SJSA1 (cell line): ENCODE measurements around the gene SHANK3. TPM values are rescaled to one million over a fixed set of nuclear protein-coding genes. Genes with fewer than 3 reads are reported as not detected.

Source experiments
- DNase-seq, 2 experiments: peaks; one replicate each; pipeline ENCODE4 v3.0.0-alpha.2; 2015 to 2020; ENCODE audit warnings: low spot score in 2 of 2, low read depth in 1 of 2
- H3K27ac ChIP-seq: fragments of 250-450 bp; sonication (Bioruptor Pico); 2 replicates; pipeline ENCODE4 v1.5.1; 2020; ENCODE audit warnings: mild to moderate bottlenecking, moderate library complexity
- H3K27me3 ChIP-seq: fragments of 250-450 bp; sonication (Bioruptor Pico); replicated peaks from 2 replicates; pipeline ENCODE4 v1.5.1; 2020; ENCODE audit warnings: mild to moderate bottlenecking, moderate library complexity
- H3K36me3 ChIP-seq: fragments of 250-450 bp; sonication (Bioruptor Pico); 2 replicates; pipeline ENCODE4 v1.5.1; 2020; ENCODE audit warnings: mild to moderate bottlenecking
- H3K4me1 ChIP-seq: fragments of 250-450 bp; sonication (Bioruptor Pico); replicated peaks from 2 replicates; pipeline ENCODE4 v1.6.1; 2021; ENCODE audit warnings: mild to moderate bottlenecking
- H3K4me3 ChIP-seq: fragments of 250-450 bp; sonication (Bioruptor Pico); 2 replicates; pipeline ENCODE4 v1.5.1; 2020; ENCODE audit warnings: mild to moderate bottlenecking
- H3K9me3 ChIP-seq: fragments of 250-450 bp; sonication (Bioruptor Pico); replicated peaks from 2 replicates; pipeline ENCODE4 v1.5.1; 2020; ENCODE audit warnings: mild to moderate bottlenecking
- total RNA-seq: library from RNA; depleted of rRNA; stranded (reverse); fragments of >200 nt; shearing (Covaris generic); gene quantifications from 2 replicates; pipeline ENCODE4 v1.2.3, GENCODE V29; 2014; rRNA removed

SHANK3 gene
- total RNA-seq: 0.22 and 0.53 TPM in 2 replicates

GRCh38 chr22:50672471-50673230, at the start of gene SHANK3:
Gene SHANK3, plus strand, starts transcription at chr22:50672823.
- peaks cover 78% of the 10 kb centered on the region for H3K27me3 ChIP-seq

GRCh38 chr22:50624347-50625130, 48.1 kb upstream of the SHANK3 start:
- H3K36me3 ChIP-seq: peaks cover 9% of the 10 kb centered on the region; the same call in 1 of the 2 replicates
- H3K27me3 ChIP-seq: peaks cover 27% of the 10 kb centered on the region
- no peak for DNase-seq
- H3K27ac ChIP-seq: no peak overlapping the region
- H3K4me1 ChIP-seq: peaks cover 35% of the 10 kb centered on the region
- H3K9me3 ChIP-seq: peaks cover 11% of the 10 kb centered on the region
- H3K4me3 ChIP-seq: no peak overlapping the region

More at GRCh38 chr22:50672471-50673230, at the start of gene SHANK3:
- DNase-seq: no peak
- Histone ChIP-seq H3K9me3 (0 out of 2 replicates have a peak, but pooled peaks cover 2% of the 10 kb centered on the region), H3K27ac (no peak within 1 kb of the TSS), H3K4me1 (no peaks in the 10 kb centered on the region), H3K4me3 (no peak within 1 kb of the TSS), H3K36me3 (no peaks in the 10 kb centered on the region)

DNA sequence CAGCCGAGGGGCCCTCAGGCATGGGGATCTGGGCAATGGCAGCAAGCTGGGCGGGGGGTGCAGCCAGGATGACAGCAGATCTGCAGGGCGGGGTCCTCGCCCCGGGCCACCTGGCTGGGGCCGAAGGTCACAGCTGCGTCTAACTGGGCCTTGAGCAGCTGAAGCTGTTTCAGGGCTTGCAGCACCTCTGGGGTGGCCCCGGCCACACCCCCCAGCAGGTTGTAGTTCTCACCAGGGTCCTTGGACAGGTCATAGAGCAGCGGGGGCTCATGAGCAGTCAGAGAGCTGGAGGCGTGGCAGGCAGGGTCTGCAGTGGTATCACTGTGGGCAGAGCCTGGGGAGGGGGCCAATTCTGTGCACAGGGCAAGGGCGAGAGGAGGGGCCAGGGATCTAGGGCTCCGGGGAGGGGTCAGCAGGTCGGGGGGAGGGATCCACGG, 47.5 kb upstream of the SHANK3 start:
- Histone ChIP-seq H3K27me3 (peaks cover 21% of the 10 kb centered on the region), H3K36me3 (peaks cover 9% of the 10 kb centered on the region; the same call in 1 of the 2 replicates), H3K4me1 (peaks cover 32% of the 10 kb centered on the region), H3K27ac (no peak overlapping the region), H3K4me3 (no peak overlapping the region), H3K9me3 (peaks cover 11% of the 10 kb centered on the region)
- no peak for DNase-seq

GRCh38 chr22:50625568-50626313, 46.9 kb upstream of the SHANK3 start:
- peaks cover 9% of the 10 kb centered on the region; the same call in 1 of the 2 replicates for H3K36me3 ChIP-seq
- no peak overlapping the region for H3K27ac ChIP-seq
- H3K27me3 ChIP-seq: peaks cover 17% of the 10 kb centered on the region
- peaks cover 10% of the 10 kb centered on the region for H3K9me3 ChIP-seq
- no peak for DNase-seq
- peaks cover 28% of the 10 kb centered on the region for H3K4me1 ChIP-seq
- no peak overlapping the region for H3K4me3 ChIP-seq

DNA sequence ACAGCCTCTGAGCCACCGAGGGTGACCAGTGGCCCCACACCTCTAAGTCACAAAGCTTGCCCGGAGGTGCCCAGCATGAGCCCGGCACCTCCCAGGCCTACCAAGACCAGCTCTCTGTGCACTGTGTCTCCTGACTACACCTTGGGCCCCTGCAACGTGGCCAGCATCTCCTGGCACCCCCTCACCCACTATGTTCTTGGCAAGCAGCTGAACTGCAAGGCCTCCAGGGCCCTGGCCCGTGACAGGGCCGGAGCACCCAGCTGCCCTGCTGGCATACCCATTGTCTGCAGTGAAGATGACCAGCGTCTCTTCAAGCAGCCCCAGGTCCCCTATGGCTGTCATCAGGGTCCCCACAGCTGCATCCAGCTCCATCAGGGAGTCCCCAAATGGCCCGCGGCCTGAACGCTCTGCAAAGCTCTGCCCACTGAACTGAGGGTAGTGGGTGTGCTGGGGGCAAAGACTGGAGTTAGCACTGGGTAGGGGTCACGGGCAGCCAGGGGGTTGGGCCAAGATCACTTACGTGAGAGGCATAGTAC, 46.2 kb upstream of the SHANK3 start:
- Histone ChIP-seq H3K4me1 (peaks cover 21% of the 10 kb centered on the region), H3K27me3 (peaks cover 11% of the 10 kb centered on the region), H3K27ac (no peak overlapping the region), H3K36me3 (peaks cover 9% of the 10 kb centered on the region; the same call in 1 of the 2 replicates), H3K4me3 (no peak overlapping the region), H3K9me3 (peaks cover 7% of the 10 kb centered on the region; the same call in 1 of the 2 replicates)
- no peak for DNase-seq

GRCh38 chr22:50626850-50627641, 45.6 kb upstream of the SHANK3 start:
- peaks cover 20% of the 10 kb centered on the region for H3K4me1 ChIP-seq
- peak overlapping the region; percentile 84 for H3K4me3 ChIP-seq
- H3K36me3 ChIP-seq: peaks cover 9% of the 10 kb centered on the region; the same call in 1 of the 2 replicates
- peak in 1 of 2 experiments; percentile 14 for DNase-seq
- H3K27ac ChIP-seq: no peak overlapping the region
- H3K9me3 ChIP-seq: peaks cover 7% of the 10 kb centered on the region; the same call in 1 of the 2 replicates
- peaks cover 4% of the 10 kb centered on the region for H3K27me3 ChIP-seq

- Histone ChIP-seq H3K4me3 (peak within 1 kb of the TSS; percentile 84), H3K36me3 (peaks cover 9% of the 10 kb centered on the region; the same call in 1 of the 2 replicates), H3K9me3 (peaks cover 7% of the 10 kb centered on the region; the same call in 1 of the 2 replicates), H3K4me1 (peaks cover 20% of the 10 kb centered on the region), H3K27me3 (no peaks in the 10 kb centered on the region; the same call in 1 of the 2 replicates), H3K27ac (peak within 1 kb of the TSS; percentile 36)
- DNase-seq: peak; percentile 70 to 86
Observed at GRCh38 chr22:50627642-50628542, 44.7 kb upstream of the SHANK3 start, which contains the start of gene ARSA. Gene ARSA, minus strand, starts transcription at chr22:50628152. Its CDS starts 373 bp downstream, at chr22:50627779.

- DNase-seq: no peak
- peaks cover 7% of the 10 kb centered on the region; the same call in 1 of the 2 replicates for H3K9me3 ChIP-seq
- H3K27ac ChIP-seq: no peak overlapping the region
- H3K27me3 ChIP-seq: peaks cover 5% of the 10 kb centered on the region; the same call in 1 of the 2 replicates
- peaks cover 9% of the 10 kb centered on the region; the same call in 1 of the 2 replicates for H3K36me3 ChIP-seq
- H3K4me1 ChIP-seq: peaks cover 20% of the 10 kb centered on the region
- peak overlapping the region; percentile 84 for H3K4me3 ChIP-seq
Observed at GRCh38 chr22:50628543-50629134, 44.0 kb upstream of the SHANK3 start.

DNA sequence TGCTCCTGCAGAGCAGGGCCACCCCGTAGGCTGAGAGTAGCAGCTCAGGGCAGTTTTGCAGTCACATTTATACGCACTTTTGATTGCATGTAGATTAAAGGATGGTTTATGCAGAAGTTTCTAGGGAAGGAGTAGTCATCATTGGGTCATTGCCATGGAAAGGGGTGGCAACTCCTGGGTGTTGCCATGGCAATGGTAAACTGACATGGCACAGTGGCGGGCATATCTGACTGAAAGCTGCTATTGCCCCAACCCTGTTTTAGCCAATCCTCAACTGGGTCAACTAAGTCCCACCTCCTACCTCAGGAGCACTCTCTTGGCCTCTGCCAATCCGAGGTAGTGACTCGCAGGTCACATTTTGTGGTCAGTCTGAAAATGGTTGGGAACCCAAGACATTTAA, 42.2 kb upstream of the SHANK3 start:
- Histone ChIP-seq H3K4me3 (no peak overlapping the region), H3K27ac (no peak overlapping the region), H3K27me3 (peaks cover 14% of the 10 kb centered on the region; the same call in 1 of the 2 replicates), H3K9me3 (peaks cover 7% of the 10 kb centered on the region; the same call in 1 of the 2 replicates), H3K36me3 (peaks cover 9% of the 10 kb centered on the region; the same call in 1 of the 2 replicates), H3K4me1 (peaks cover 20% of the 10 kb centered on the region)
- DNase-seq: no peak

GRCh38 chr22:50633086-50633485, 39.5 kb upstream of the SHANK3 start:
- H3K4me3 ChIP-seq: no peak overlapping the region
- H3K36me3 ChIP-seq: no peaks in the 10 kb centered on the region
- no peak for DNase-seq
- H3K27ac ChIP-seq: no peak overlapping the region
- H3K4me1 ChIP-seq: peaks cover 8% of the 10 kb centered on the region
- no peaks in the 10 kb centered on the region for H3K9me3 ChIP-seq
- H3K27me3 ChIP-seq: peaks cover 14% of the 10 kb centered on the region; the same call in 1 of the 2 replicates

- Histone ChIP-seq H3K27ac (no peak overlapping the region), H3K4me1 (peaks cover 2% of the 10 kb centered on the region), H3K36me3 (no peaks in the 10 kb centered on the region), H3K9me3 (no peaks in the 10 kb centered on the region), H3K27me3 (peaks cover 18% of the 10 kb centered on the region), H3K4me3 (no peak overlapping the region)
- no peak for DNase-seq
Observed at GRCh38 chr22:50633771-50634170, 38.9 kb upstream of the SHANK3 start.
